ENCODE results near the gene GTF2H1.

DNA sequence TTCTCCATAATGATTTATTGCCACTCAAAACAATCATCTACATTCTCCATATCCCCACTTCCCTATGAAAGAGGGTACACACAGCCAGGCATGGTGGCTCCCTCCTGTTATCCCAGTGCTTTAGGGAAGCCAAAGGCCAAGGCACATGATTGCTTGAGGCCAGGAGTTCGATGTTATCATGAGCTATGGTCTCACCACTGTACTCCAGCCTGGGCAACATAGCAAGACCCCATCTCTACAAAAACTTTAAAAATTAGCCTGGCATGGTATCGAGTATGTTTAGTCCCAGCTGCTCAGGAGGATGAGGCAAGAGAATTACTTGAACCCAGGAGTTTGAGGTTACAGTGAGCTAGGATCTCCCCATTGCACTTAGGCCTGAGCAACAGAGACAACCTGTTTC, 6.5 kb upstream of the GTF2H1 start:
- TF ChIP-seq ZFX (IDR thresholded peaks at IDR 0.05; ENCODE audit: borderline replicate concordance) = no peak
- TF ChIP-seq, protein P1, sequence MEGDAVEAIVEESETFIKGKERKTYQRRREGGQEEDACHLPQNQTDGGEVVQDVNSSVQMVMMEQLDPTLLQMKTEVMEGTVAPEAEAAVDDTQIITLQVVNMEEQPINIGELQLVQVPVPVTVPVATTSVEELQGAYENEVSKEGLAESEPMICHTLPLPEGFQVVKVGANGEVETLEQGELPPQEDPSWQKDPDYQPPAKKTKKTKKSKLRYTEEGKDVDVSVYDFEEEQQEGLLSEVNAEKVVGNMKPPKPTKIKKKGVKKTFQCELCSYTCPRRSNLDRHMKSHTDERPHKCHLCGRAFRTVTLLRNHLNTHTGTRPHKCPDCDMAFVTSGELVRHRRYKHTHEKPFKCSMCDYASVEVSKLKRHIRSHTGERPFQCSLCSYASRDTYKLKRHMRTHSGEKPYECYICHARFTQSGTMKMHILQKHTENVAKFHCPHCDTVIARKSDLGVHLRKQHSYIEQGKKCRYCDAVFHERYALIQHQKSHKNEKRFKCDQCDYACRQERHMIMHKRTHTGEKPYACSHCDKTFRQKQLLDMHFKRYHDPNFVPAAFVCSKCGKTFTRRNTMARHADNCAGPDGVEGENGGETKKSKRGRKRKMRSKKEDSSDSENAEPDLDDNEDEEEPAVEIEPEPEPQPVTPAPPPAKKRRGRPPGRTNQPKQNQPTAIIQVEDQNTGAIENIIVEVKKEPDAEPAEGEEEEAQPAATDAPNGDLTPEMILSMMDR (IDR thresholded peaks at IDR 0.05) = no peak

Data from 22Rv1 (cell line).